H1 (cell line): Measurements from ENCODE around the gene MAP3K13. TPM values are rescaled to one million over a fixed set of nuclear protein-coding genes. Genes with fewer than 3 reads are reported as not detected.

Experiments
- ATF3 ChIP-seq: IDR thresholded peaks from 2 replicates; pipeline ENCODE4 v1.6.1; 2011; ENCODE audit warnings: low read depth, mild to moderate bottlenecking, low read length; ENCODE audit not compliant: insufficient read depth
- NANOG ChIP-seq: IDR thresholded peaks from 2 replicates; pipeline ENCODE4 v1.6.1; 2011; ENCODE audit warnings: low read length, low read depth, mild to moderate bottlenecking, inconsistent platforms; ENCODE audit not compliant: insufficient read depth, poor library complexity, severe bottlenecking
- ZNF274 ChIP-seq: IDR thresholded peaks from 2 replicates; pipeline ENCODE4 v1.7.0; 2012; ENCODE audit warnings: low read length, borderline replicate concordance; ENCODE audit errors: extremely low read depth
- polyA plus RNA-seq, 7 experiments: library from polyadenylated mRNA; depleted of rRNA in 3 of 7; stranded (reverse) in 5 of 7; unstranded in 2 of 7; fragments of >200 nt in 5 of 7; fragments of 200-250 nt in 2 of 7; gene quantifications; 1 replicate in 5 of 7; 2 replicates in 1 of 7; 4 replicates in 1 of 7; pipeline versions ENCODE4 v1.2.1 to v1.2.3, GENCODE V29; 2011 to 2013; ENCODE audit warnings: missing spikeins in 2 of 7, mixed read lengths in 2 of 7
- total RNA-seq: library from RNA; stranded (reverse); fragmentation: NEBNext Ultra II Directional; extraction: Animal tissue kit (Norgen Biotek cat#: 25700); gene quantifications from 2 replicates; pipeline ENCODE4 v1.2.1, GENCODE V29; 2021

The MAP3K13 gene
- total and polyA plus RNA-seq, 2 of the 8 experiments (the other 6 are each of a cell fraction or from before 2014, with no cell fraction given) = 6.8 to 17.9 TPM

GRCh38 chr3:185399737-185400667 is 37.1 kb downstream of the MAP3K13 start (continued):
- TF ChIP-seq NANOG = no peak
- no peak for TF ChIP-seq ZNF274
- no peak for TF ChIP-seq ATF3
